Retinal pigment epithelial cell (primary cell): ENCODE measurements around the gene TSPOAP1.
A peak's percentile ranks its signal among the peaks of the same experiment; 100 is the strongest.

Source experiments
- DNase-seq: peaks from one replicate; pipeline ENCODE4 v3.0.0-alpha.2; 2010; ENCODE audit warnings: low read depth
- H3K4me3 ChIP-seq: 2 replicates; pipeline ENCODE4 v1.5.1; 2011; ENCODE audit warnings: mild to moderate bottlenecking, low read length, control low read depth, moderate library complexity
- CTCF ChIP-seq: conservative IDR thresholded peaks from 2 replicates; pipeline ENCODE4 v1.5.1; 2011; ENCODE audit warnings: low read depth, low read length, control low read depth, inconsistent platforms

The TSPOAP1 gene

DNA sequence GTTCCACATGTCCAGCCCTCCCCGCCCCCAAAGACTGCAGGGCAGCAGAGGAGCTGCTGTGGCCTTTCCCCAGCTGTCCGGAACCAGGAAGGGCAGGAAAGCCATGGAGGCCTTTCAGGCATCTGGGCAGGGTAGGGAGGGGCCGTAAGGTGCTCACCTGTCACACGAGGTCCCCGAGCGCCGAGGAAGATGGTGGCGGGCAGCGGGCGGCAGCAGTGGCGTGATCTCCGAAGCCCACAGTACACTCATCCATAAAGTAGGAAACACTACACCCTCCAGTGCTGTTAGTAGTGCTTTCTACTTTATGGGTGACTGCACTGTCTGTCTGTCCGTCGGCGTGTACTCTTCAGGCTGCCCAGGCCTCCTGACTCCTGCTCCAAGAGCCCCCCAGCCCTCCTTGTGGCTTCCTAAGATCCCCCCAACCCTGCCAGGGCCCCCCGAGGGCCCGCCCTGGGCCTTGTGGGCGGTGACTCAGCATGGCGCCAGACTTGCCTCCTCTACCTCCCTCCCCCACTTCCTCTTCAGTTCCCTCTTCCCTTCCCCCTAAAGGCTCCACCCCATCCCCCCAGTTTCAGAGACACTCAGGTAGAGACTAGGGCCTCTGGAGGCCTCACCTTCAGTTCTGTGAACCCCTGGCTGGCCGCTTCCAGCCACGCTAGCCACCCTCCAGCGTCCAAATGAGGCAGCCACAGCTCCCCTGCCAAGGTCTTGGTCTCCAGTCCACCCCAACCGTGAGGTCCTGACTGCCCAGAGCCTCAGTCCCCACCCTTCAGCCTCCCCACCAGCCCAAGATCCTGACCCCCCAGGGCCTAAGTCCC lies 2.6 kb upstream of the TSPOAP1 start:
- TF ChIP-seq CTCF = no peak
- DNase-seq = no peak
- no peak overlapping the region for H3K4me3 ChIP-seq

DNA sequence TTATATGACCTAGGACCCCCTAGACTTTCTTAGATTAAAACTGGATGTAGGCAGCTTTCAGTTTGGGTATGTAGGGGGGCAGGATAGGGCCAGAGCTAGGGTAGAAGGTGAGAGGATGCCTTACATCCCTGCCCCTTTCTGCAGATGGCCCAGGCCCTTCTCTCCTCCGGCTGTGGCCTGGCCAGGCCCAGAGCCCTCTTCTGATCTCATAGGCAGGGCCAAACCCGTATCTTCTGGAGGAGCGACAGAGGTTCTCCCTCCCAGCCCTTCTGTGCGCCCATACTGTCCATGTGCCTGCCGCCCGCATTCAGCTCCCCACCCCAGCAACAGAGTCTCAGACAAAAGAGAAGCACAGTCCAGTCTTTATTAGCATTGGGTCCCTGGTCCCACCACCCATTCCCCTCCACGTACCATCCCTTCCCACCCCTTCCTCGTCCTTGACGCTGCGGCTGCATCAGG lies 2.0 kb upstream of the TSPOAP1 start:
- no peak overlapping the region for H3K4me3 ChIP-seq
- no peak for DNase-seq

GRCh38 chr17:58329810-58330537 lies 1.4 kb upstream of the TSPOAP1 start:
- no peak overlapping the region for H3K4me3 ChIP-seq
- no peak for DNase-seq

More for the DNA sequence above, 2.0 kb upstream of the TSPOAP1 start:
- no peak for TF ChIP-seq CTCF

GRCh38 chr17:58329035-58329809 lies 627 bp upstream of the TSPOAP1 start:
- no peak for DNase-seq
- TF ChIP-seq CTCF = peak; percentile 46
- no peak overlapping the region for H3K4me3 ChIP-seq

More at GRCh38 chr17:58329810-58330537, 1.4 kb upstream of the TSPOAP1 start:
- no peak for TF ChIP-seq CTCF

- TF ChIP-seq CTCF = no peak
- no peak overlapping the region for H3K4me3 ChIP-seq
- no peak for DNase-seq
These were observed 1.0 kb downstream of the TSPOAP1 start for GRCh38 chr17:58327363-58328194.

- no peak overlapping the region for H3K4me3 ChIP-seq
- no peak for TF ChIP-seq CTCF
- no peak for DNase-seq
These were observed 1.8 kb downstream of the TSPOAP1 start for GRCh38 chr17:58326609-58327362.
